ENCODE results near the gene WRAP73. TPM values are rescaled to one million over a fixed set of nuclear protein-coding genes. Genes with fewer than 3 reads are reported as not detected.

The WRAP73 gene
- total RNA-seq, 4 donors from 2014 or later = 10.3 to 21.7 (median 14.5) TPM

DNA sequence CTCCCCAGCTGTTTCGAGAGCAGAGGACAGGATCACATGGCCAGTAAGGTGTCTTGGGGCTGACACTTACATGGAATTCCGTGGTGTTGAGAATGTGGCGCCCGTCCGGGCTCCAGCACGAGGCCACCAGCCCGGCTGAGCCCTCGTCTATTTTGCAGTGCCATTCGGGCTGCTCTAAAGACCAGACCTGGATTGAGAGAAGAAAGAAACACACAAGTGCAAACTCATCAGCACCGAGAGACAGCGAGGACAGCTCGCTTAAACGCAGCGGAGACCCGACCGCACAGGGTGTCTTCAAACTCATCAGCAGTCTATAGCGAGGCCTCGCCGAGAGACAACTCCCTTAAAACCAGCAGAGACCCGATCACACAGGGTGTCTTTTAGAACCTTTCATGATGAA, 3.3 kb downstream of the WRAP73 start:
- Histone ChIP-seq H3K9me3 (no peaks in the 10 kb centered on the region), H3K4me1 (peaks cover 2 to 30% (median 20%) of the 10 kb centered on the region in 3 donors), H3K27me3 (peaks cover 13% of the 10 kb centered on the region), H3K27ac (no peak overlapping the region), H3K36me3 (peaks cover 0 to 53% of the 10 kb centered on the region in 2 donors), H3K4me3 (no peak overlapping the region)
- WGBS, 2 donors (ENCODE audit: low coverage in 1 of 2) = 88% methylated on average over 2 to 13 of the region's 20 CpGs
- ATAC-seq = no peak
- TF ChIP-seq POLR2A (IDR thresholded peaks at IDR 0.05) (no peak), EP300 (IDR thresholded peaks at IDR 0.05) (no peak), POLR2AphosphoS5 (IDR thresholded peaks at IDR 0.05) (no peak), CTCF (IDR thresholded peaks at IDR 0.05) (no peak)

- TF ChIP-seq EP300 (IDR thresholded peaks at IDR 0.05) = no peak
- TF ChIP-seq POLR2AphosphoS5 (IDR thresholded peaks at IDR 0.05) = no peak
- no peak for TF ChIP-seq POLR2A (IDR thresholded peaks at IDR 0.05)
- no peak for TF ChIP-seq CTCF (IDR thresholded peaks at IDR 0.05)
- Histone ChIP-seq H3K4me3 (no peak overlapping the region), H3K4me1 (peaks cover 2 to 22% (median 12%) of the 10 kb centered on the region in 3 donors), H3K36me3 (peaks cover 0 to 60% of the 10 kb centered on the region in 2 donors), H3K27ac (no peak overlapping the region), H3K9me3 (no peaks in the 10 kb centered on the region), H3K27me3 (peaks cover 5% of the 10 kb centered on the region)
- WGBS, 2 donors (ENCODE audit: low coverage in 1 of 2) = 86 to 90% methylated on average over 8 to 25 of the region's 27 CpGs
- no peak for ATAC-seq
Observed at GRCh38 chr1:3645666-3646355, 4.1 kb downstream of the WRAP73 start.

DNA sequence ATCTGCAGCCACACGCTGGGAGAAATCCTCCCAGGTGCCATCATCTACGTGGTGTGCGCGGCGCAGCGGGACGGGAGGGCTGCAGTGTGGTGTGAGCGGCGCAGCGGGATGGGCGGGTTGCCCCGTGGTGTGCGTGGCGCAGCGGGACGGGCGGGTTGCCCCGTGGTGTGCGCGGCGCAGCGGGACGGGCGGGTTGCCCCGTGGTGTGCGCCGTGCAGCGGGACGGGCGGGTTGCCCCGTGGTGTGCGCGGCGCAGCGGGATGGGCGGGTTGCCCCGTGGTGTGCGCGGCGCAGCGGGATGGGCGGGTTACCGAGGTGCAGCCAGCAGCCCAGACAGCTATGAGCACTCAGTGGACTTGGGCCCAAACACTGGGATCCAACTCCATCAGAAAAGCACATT, 4.7 kb downstream of the WRAP73 start:
- ATAC-seq = no peak
- H3K36me3 ChIP-seq = peaks cover 0 to 66% of the 10 kb centered on the region in 2 donors
- WGBS, 2 donors (ENCODE audit: low coverage in 1 of 2) = 92 to 95% methylated on average over 6 to 11 of the region's 43 CpGs
- H3K9me3 ChIP-seq = no peaks in the 10 kb centered on the region
- H3K27ac ChIP-seq = no peak overlapping the region
- H3K27me3 ChIP-seq = no peaks in the 10 kb centered on the region
- H3K4me3 ChIP-seq = no peak overlapping the region
- H3K4me1 ChIP-seq = peaks cover 0 to 16% (median 6%) of the 10 kb centered on the region in 3 donors
- TF ChIP-seq CTCF (IDR thresholded peaks at IDR 0.05) = no peak
- no peak for TF ChIP-seq POLR2AphosphoS5 (IDR thresholded peaks at IDR 0.05)
- no peak for TF ChIP-seq POLR2A (IDR thresholded peaks at IDR 0.05)
- no peak for TF ChIP-seq EP300 (IDR thresholded peaks at IDR 0.05)

DNA sequence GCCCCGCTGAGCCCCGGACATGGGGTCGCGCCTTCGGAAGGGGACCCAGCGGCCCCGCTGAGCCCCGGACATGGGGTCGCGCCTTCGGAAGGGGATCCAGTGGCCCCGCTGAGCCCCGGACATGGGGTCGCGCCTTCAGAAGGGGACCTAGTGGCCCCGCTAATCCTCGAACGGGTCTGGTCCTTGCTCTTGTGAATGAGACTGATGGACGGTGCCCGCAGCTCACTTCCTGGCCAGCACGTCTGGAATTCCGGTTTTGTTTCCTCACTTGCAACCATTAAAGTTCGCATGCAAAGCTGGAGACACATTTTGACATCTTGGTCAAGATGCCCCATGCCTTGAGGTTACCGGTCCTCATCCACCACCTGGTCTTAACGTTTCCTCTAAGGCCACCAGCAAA, 5.6 kb downstream of the WRAP73 start:
- H3K4me3 ChIP-seq = no peak overlapping the region
- H3K4me1 ChIP-seq = peaks cover 0 to 9% (median 5%) of the 10 kb centered on the region in 3 donors
- no peak for TF ChIP-seq POLR2AphosphoS5 (IDR thresholded peaks at IDR 0.05)
- TF ChIP-seq POLR2A (IDR thresholded peaks at IDR 0.05) = no peak
- TF ChIP-seq CTCF (IDR thresholded peaks at IDR 0.05) = no peak
- no peak for TF ChIP-seq EP300 (IDR thresholded peaks at IDR 0.05)
- H3K27me3 ChIP-seq = no peaks in the 10 kb centered on the region
- no peak for ATAC-seq
- no peaks in the 10 kb centered on the region for H3K9me3 ChIP-seq
- WGBS, 2 donors (ENCODE audit: low coverage in 1 of 2) = 86% methylated on average over 3 of the region's 25 CpGs; no CpG with 5 or more reads in 1 of the 2 donors
- H3K27ac ChIP-seq = no peak overlapping the region
- peaks cover 0 to 76% of the 10 kb centered on the region in 2 donors for H3K36me3 ChIP-seq
